SKM-1 treated with dmso at 0.1 percent for 144 hours (cell line): ENCODE results near the gene TEKT3.

Experiments
- DNase-seq: peaks from one replicate; lab custom pipeline; 2025; ENCODE audit not compliant: unreplicated experiment; lab: John Stamatoyannopoulos, UW

Gene TEKT3

DNA sequence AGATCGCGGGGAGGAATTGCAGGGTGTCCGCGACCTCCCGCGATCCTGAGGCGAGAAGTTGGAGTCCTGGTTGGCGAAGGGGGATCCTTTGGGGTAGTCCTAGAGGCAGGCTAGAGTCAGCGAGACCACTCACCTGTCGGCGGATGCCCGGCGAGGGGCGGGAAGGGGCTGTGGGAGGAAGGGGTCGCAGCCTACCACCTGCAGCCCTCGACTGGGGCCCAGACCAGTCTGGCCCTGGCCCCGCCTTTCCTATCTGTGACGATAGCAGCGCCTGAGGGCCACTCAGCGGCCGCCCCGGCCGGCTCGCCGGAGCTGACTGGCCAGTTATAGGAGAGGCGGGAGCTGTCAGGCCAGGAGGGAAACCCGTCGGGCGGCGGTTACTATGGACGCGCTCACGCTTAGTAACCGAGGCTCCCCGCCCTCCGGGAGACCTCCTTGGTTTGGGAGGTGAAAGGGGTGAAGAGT, at the start of gene TEKT3:
TSS of gene TEKT3 (minus strand) at position 213 of the 465 bp plus-strand sequence. CDS start 10,012 bp downstream, outside the sequence.
- no peak for DNase-seq

DNA sequence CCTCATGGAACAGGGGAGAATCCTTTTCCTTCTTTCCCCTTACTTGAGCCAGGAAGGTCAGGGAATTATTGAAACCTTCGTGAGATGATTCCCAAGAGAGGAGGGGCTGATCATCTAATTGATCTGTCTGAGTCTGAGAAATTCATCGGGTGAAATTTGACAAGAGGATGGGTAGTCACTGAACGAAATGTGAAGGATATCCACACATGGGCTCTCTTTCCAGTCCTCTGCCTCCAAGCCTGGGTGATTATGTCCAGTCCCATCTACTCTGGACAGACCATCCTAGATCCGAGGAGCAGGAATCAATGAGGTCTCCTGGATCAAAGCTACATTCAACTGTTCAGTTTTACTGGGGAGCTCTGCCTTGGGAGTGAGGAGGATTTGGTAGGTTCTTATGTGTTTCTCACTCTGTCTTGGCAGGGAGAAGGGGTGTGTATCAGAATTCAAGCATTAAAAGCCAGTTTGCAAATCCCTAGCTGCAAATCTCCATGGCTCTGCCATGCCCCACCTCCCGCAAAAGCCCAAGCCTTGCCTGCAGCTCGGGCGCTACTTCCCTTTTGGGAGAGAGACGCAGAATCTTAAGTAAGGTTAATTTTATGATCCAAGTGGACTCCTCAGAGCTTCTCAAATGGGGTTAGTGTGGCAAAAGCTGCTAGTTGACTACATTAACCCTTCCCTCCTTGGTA, 47.1 kb upstream of the TEKT3 start:
- DNase-seq: no peak

DNA sequence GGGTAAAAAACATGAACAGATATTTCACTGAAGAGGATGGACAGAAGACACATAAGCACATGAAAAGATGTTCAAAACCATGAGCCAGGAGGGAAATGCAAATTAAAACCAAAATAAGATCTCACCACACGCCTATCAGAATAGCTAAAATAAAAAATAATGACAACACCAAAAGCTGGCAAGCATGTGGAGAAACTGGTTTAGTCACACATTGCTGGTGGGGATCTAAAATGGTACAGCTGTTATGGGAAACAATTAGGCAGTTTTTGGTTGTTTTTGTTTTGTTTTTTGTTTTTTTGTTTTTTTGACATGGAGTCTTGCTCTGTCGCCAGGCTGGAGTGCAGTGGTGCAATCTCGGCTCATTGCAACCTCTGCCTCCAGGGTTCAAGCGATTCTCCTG, 44.7 kb upstream of the TEKT3 start:
- DNase-seq: no peak

DNA sequence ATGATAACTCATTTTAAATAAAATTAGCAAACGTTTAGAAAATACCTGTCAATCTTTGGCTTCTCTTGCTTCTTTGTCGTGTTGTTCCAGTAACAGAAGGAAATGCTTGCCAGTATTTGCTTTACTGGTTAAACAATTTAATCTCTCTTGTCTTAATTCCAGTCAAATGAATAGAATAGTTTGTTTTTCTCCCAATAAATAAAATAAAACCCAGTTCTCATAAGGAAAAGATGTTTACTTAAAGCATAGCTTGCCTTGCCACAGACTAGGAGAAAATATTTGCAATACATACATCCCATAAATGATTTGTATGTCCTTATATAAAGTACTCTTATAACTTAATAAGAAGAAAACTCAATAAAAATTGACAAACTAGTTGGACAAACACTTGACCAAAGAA, 43.9 kb upstream of the TEKT3 start:
- DNase-seq: no peak

DNA sequence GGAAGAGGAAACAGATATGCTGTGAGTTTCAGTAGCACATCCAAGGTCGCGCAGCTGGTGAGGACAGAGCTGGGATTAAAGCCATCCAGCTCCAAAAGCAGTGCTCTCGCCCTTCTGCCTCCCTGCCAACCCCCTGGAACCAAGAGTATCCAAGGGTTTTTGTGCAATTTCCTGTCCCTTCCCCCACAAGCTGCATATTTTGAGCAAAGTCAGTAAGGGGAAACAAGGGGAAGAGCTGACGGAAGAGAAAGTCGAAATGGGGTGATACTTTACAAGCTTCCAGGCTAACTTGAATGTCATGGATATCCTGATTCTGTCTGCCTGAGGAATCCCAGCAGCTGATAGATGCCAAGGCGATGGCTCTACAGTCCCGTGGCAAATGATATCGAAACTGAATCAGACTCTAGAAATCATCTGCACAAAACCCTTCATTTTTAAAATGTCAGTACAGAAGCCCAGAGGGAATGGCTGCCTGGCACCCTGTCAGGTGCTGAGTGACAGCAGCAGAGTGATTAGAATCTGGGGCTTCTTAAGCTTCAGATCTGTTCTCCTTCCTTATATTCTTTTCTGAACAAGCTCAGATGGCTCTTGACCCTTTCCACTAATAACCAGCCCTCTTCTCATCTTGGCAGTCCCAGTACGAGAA, 42.9 kb upstream of the TEKT3 start:
- no peak for DNase-seq

DNA sequence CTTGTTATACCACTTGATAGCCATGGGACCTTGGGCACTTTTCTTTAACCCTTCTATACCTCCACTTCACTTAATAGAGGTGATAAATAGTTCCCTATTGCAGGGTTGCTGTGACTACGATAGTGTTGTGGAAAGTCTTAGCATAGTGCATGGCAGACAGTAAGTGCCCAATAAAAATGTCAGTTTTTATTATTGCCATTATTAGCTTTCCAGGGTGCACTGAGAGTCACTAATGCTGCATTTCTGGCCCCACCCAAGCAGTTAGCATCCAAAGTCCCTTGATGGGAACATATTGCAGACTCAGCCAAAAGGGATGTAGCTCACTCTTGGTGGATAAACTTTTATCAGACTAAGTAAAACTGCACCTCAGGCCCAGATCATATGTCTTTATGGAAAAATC, 41.5 kb upstream of the TEKT3 start:
- no peak for DNase-seq

DNA sequence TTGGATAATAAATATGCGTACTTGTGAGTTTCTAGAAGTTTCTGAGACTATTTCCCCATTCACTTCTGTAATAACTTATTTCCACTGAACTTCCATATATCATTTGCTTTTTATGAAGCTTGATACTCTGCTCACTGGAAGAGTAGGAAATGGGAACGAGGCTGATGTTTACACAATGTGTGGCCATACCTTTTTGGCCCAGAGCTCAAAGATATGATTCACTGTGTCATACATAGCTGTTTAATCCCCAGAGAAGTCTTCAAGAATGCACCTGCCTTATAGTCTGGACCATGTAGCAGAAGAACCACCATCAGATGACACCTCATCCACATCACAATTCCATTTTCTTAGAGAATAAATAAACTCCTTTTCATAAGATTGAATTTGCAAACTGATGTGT, 40.3 kb upstream of the TEKT3 start:
- no peak for DNase-seq

DNA sequence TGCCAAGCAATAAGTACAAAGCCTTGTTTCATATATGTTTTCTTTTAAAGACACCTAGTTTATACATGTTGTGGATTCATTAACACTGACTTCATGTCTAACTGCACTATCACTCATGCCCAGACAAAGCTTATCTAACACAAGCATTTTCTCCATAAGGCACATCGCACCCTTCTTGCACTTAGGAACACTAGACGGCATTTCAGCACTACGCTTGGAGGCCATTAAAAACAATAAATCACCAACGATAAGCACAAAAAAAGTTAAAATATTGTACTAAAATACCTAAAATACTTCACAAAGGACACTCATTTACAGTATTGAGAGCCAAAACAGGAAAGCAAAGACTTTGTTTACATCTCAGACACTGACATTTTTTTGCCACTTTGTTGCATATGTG, 39.0 kb upstream of the TEKT3 start:
- no peak for DNase-seq

DNA sequence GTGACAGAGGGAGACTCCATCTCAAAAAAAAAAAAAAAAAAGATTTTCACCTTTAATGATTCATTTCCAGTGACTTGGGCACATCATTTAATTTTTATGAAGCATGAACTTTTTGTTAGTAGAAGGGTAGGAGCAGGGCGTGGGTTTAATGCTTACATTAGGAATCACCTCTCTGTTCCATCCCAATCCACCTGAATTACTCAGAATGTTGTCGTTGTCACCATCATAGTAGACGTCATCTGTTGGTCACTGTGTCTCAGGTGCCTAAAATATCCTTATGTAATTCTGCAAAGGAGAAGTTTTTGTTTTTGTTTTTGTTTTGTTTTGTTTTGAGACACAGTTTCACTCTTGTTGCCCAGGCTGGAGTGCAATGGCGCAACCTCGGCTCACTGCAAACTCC, 38.3 kb upstream of the TEKT3 start:
- DNase-seq: no peak

DNA sequence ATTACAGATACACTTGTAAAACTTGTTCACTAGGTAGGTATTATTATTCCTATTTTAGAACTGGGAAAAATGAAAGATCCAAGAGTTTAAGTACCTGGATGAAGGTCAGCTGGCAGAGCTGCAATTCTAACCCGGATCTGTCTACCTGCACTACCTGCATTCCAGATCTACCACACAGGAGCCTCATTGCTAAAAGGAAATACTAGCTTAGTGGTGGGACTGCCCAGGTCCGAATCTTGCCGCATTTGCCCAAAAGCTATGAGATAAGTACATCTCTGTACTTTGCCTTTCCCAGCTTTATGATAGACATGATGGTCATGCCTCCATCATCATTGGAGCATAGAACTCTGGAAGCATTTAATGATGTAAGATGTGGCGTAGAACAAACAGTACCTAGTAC, 36.8 kb upstream of the TEKT3 start:
- no peak for DNase-seq

DNA sequence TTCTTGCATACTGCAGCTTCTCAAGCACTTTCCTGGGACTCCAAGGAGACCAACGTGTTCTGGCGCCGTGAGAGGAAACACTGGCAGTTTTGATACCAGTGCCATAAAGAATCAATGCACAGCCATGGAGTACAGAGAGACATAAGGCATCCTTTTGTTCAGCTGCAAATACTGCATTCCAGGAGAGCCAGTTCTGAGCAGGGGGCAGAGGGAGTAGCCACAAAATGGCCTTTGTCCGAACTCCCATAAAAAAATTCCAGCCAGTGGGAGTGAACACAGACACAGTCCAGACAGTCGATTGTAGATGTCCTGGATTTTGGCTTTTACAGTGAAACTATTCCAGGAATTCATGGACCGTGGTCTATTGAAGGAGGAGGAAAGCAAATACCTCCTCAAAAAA, 36.2 kb upstream of the TEKT3 start:
- no peak for DNase-seq

DNA sequence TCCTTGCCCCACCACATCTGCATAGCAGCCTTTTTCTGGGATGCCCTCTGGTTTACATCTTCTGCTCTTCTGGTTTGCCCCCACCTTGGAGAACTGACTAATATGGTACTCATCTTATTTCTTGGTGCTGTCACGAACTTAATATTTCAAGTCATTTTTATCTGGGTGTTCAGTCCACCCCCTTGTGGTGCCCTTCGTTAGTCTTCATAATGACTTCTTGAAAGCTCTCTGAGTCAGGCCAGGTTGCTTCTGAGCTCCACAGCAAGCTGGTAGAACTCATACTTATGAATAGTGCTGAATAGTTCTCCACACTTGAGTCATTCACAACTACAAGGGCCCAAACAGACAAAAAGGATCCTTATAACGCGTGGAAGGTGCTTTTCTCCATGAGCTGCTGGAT, 35.8 kb upstream of the TEKT3 start:
- DNase-seq: no peak

DNA sequence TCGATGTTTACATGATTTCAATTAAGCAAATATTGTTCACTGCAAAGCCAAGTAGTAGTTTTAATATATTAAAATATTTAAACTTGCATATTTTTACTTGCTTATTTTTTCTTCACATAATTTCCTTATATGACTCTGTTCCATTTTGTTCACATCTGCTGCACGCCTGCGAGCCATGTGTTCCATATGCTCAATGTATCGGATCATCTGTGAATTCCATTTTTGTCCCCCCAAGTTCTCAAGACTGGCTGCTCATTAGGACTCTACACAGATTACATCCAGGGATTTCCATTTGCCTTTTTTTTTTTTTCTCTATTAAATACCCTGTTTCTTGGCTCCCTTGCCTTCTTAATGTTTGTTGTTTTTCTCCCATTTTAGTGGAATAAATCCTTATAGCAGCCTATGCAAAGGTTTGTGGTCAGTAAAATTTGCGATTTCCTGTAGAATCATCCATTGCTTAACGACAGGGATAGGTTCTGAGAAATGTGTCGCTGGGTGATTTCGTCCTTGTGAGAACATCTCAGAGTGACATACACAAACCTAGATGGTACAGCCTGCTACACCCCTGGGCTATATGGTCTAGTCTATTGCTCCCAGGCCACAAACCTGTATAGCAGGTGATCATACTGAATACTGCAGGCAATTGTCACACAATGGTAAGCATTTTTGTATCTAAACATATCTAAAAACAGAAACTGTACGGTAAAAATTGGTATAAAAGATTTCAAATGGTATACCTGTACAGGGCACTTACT, 30.2 kb upstream of the TEKT3 start:
- no peak for DNase-seq

DNA sequence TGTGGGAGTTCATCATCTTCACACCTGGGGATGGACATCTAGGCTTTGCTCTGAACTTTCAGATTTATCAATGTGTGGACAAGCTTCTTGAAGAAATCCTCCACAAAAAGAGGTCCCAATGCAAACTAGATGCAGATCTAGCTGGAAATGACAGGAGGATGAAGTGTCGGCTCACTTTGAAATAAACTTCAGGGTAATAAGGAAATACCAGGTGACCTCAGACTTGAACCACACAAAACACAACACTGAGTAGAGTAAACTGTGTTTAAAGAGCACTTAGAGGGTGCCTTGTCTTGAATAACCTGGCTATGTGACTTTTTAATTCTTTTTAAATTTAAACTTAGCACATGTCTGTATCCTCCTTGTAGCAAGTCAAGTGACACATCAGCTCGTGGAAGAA, 27.2 kb upstream of the TEKT3 start:
- DNase-seq: no peak

DNA sequence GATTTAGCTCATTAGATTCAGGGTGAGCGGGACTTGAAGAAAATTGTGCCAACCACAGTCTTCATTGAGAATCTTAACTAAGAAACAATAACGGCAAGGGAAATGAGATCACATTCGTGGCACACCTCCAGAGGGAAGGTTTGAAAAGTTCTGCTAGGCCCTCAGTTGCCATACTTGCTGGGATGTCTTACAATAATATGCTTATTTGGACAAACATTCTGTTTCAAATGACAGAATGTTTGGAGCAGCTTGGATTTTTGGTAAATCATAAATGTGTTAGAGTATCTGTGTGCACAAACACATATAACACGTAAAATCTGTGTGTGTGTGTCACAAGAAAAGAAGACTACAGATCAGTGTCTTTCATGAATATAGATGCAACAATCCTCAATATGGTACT, 24.6 kb upstream of the TEKT3 start:
- DNase-seq: no peak

DNA sequence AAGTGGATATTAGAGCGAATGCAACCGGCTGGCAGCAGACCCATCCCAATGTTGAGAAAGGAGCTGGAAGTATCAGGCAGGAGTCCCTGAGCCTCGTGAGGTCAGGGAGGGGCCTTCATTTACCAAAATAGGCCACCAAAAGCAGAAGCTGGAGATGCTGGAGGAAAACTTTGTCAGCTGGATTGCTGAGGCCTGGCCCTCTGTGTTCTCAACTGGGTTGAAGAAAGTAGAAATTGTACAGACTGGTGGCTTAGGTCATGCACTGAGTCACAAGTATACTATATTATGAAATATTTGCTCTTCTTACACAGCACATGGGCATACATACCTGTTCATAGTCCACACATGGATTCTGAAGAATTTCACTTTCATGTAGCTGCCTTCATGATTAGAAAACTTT, 23.2 kb upstream of the TEKT3 start:
- no peak for DNase-seq

DNA sequence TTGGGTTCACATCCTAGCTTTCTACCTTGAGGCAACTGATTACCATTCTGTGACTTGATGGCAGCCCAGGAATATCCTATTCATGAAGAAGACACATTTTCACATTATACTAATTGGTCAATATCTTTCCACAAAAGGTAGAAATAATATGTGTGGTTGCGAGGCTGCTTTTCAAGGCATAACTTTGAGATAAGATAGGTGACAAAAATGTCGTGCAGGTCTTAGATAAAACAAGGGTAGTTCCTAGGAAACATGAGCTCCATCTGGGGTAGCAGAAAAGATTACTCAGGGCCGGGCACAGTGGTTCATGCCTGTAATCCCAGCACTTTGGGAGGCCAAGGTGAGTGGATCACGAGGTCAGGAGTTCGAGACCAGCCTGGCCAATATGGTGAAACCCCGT, 22.3 kb upstream of the TEKT3 start:
- no peak for DNase-seq

DNA sequence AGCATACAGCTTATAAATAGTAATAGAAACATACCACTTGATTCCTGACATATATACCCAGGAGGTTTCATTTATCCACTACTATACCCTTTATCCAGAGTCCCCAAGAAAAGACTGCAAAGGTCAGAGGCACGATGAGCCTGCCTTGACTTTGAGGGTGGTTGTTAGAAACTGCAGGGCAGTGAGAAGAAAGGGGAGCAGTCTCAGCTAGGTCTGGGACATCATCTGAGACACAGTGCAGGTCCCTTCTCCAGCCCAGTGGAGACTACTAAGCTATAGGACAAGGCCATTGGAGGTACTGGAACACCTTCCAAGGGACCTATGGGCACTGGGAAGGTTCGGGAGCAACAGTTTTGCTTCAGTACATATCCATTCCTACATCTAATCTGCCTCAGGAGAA, 20.2 kb upstream of the TEKT3 start:
- DNase-seq: no peak

DNA sequence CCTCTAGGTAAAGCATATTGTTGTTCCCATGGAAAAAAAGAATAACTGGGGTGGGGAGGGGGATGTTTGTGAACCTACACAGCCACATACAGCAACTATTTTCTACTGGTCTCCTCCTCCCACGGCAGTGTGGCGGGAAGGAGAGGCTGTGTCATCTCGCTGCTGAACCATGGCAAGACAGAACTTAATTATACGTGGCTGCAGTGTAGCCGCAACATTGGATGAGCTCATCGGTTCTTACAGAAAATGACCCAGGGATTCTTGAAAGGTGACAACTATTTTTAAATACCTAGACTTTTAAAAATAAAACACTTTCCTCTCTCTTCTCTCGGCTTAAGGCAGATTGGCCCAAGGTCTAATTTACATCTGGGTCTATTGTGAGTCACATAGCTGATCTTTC, 19.8 kb upstream of the TEKT3 start:
- no peak for DNase-seq

DNA sequence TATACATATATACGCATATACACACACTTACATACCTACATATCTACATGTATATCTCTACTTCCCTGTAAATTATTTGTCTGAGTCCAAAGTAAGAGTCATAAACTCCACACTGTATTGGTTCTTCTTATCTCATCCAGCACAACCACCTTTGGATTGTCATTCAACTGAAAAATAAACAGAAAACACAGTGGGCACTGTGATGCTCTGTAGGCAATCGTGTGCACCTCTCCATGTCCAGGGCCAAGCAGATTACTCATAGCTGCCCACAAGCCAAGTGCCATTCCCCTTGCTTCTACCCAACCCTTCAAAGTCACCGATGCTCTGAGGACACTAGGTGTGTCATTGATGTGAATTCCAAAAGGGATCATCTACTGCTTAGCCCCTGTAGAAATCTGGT, 12.9 kb upstream of the TEKT3 start:
- DNase-seq: no peak

DNA sequence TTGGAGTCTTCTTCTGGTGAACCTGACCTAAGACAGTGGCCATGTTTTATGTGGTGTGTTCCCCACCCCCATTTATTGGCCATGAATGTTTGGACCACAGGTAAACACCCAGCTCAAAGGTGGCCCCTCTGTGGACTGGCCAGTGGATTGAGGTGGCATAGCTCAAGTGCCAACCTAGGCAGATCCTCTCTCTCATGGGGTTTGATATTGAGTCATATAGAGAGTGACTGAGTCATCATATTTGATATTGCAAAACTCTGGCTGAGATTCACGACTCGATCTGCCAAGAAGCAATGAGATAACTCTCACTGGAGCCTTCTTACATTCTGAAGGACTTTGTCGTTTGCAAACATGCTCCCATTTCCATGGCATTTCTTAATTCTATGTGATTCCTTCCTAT, 10.5 kb upstream of the TEKT3 start:
- DNase-seq: no peak

DNA sequence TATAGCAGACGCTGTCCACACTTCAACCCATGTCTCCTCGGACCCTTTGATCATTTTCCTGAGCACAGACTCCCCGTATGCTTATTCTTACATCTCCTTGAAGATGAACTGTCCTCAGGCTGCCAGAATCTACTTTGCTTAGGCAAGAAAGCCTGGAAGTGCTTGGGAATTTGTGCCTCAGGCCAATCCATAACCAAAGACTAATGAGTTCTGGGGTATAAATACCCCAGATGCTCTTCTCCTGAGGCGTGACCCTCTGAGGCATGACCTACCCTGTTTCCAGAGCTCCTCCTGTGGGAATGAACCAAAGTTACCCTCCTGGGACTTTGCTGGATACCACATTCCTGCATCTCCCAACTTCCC, 10.1 kb upstream of the TEKT3 start:
- DNase-seq: no peak
